Endodermal cell (in vitro differentiated cells): ENCODE measurements around the gene LRRC3. TPM values are rescaled to one million over a fixed set of nuclear protein-coding genes. Genes with fewer than 3 reads are reported as not detected.

Experiments
- DNase-seq: peaks from one replicate; pipeline ENCODE4 v3.0.0-alpha.2; 2017
- H3K27ac ChIP-seq: 2 replicates; pipeline ENCODE4 v1.5.1; 2013; ENCODE audit warnings: mild to moderate bottlenecking, low read depth, low read length, moderate library complexity
- H3K27me3 ChIP-seq: 2 replicates; pipeline ENCODE4 v1.6.1; 2013; ENCODE audit warnings: mild to moderate bottlenecking, low read length, moderate library complexity; ENCODE audit not compliant: insufficient read depth, control insufficient read depth, poor library complexity, severe bottlenecking
- H3K36me3 ChIP-seq: 2 replicates; pipeline ENCODE4 v1.7.0; 2013; ENCODE audit warnings: mild to moderate bottlenecking, low read length, moderate library complexity; ENCODE audit not compliant: control insufficient read depth, insufficient read depth
- H3K4me1 ChIP-seq: one replicate; pipeline ENCODE4 v1.7.0; 2013; ENCODE audit warnings: low read length; ENCODE audit not compliant: control insufficient read depth, insufficient read depth
- H3K4me3 ChIP-seq: 2 replicates; pipeline ENCODE4 v1.5.1; 2013; ENCODE audit warnings: mild to moderate bottlenecking, low read length, moderate library complexity
- H3K9ac ChIP-seq: 2 replicates; pipeline ENCODE4 v1.6.1; 2013; ENCODE audit warnings: mild to moderate bottlenecking, low read length, moderate library complexity; ENCODE audit not compliant: poor library complexity, severe bottlenecking; ENCODE audit errors: extremely low read depth
- H3K9me3 ChIP-seq: 2 replicates; pipeline ENCODE4 v1.6.1; 2013; ENCODE audit warnings: mild to moderate bottlenecking, low read length, moderate library complexity; ENCODE audit not compliant: control insufficient read depth
- H3K27ac Mint-ChIP-seq: 2 replicates; pipeline ENCODE4 v1.8.0; 2020; ENCODE audit warnings: mixed read lengths
- H3K27me3 Mint-ChIP-seq: 2 replicates; pipeline ENCODE4 v1.8.0; 2021; ENCODE audit warnings: mild to moderate bottlenecking, mixed read lengths; ENCODE audit not compliant: insufficient read depth
- H3K36me3 Mint-ChIP-seq: 2 replicates; pipeline ENCODE4 v1.8.0; 2020; ENCODE audit warnings: low read depth, mixed read lengths
- H3K4me1 Mint-ChIP-seq: 2 replicates; pipeline ENCODE4 v1.8.0; 2020; ENCODE audit warnings: mixed read lengths
- H3K4me3 Mint-ChIP-seq: 2 replicates; pipeline ENCODE4 v1.8.0; 2020; ENCODE audit warnings: mild to moderate bottlenecking, moderate library complexity, mixed read lengths
- H3K9me3 Mint-ChIP-seq: 2 replicates; pipeline ENCODE4 v1.8.0; 2020; ENCODE audit warnings: mild to moderate bottlenecking, mixed read lengths
- WGBS, 2 experiments: methylation state at CpG; one replicate each; pipeline versions ENCODE4 v1.1.5 to v1.1.7; 2013; ENCODE audit warnings: missing lambda C conversion rate in 2 of 2, mixed read lengths in 1 of 2; ENCODE audit not compliant: insufficient coverage in 1 of 2, insufficient read length in 1 of 2; 5-methylcytosine and 5-hydroxymethylcytosine counted together
- total RNA-seq, 2 donors: library from RNA; stranded (reverse); fragmentation: NEBNext Ultra II Directional in 1 of 2; extraction: Animal tissue kit (Norgen Biotek cat#: 25700) in 1 of 2; gene quantifications; 2 replicates in 1 of 2; 3 replicates in 1 of 2; pipeline ENCODE4 v1.2.1, GENCODE V29; 2021
- TF ChIP-seq, protein P1 (sequence below): fragments of 200-600 bp; sonication (generic); conservative IDR thresholded peaks from 2 replicates; pipeline ENCODE4 v1.5.0; 2021; ENCODE audit warnings: antibody characterized with exemption, mild to moderate bottlenecking

The LRRC3 gene
- total RNA-seq, 2 donors from 2014 or later = 14.1 to 16.5 TPM

DNA sequence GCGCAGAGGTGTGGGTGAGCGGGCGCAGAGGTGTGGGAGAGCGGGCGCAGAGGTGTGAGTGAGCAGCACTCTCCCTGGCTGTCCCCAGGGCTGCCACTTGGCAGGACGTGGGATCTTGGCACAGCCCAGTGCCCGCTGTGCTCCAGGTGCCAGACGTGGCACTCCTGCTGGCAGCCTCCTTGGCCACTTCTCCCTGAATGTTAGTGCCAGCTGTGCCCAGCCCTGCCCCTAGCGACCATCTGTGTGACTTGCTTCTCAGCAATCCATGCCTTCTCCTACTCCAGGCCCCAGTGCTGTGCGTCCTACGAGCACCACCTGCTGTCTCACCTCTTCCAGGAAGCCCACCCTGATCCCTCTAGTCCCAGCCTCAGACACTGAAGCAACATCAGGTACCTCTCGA lies 54.2 kb downstream of the LRRC3 start:
- no peak overlapping the region for H3K4me3 ChIP-seq
- Mint-ChIP-seq H3K4me3 (no peak overlapping the region), H3K36me3 (peaks cover 3% of the 10 kb centered on the region), H3K9me3 (no peaks in the 10 kb centered on the region), H3K4me1 (no peaks in the 10 kb centered on the region), H3K27ac (no peak overlapping the region), H3K27me3 (no peaks in the 10 kb centered on the region)
- H3K9me3 ChIP-seq = no peaks in the 10 kb centered on the region
- no peaks in the 10 kb centered on the region for H3K36me3 ChIP-seq
- no peak for DNase-seq
- 97% methylated on average over 9 to 12 of the region's 12 CpGs for WGBS, 2 experiments
- H3K4me1 ChIP-seq = no peaks in the 10 kb centered on the region
- no peaks in the 10 kb centered on the region for H3K27me3 ChIP-seq
- H3K27ac ChIP-seq = no peak overlapping the region
- no peak overlapping the region for H3K9ac ChIP-seq
- TF ChIP-seq, protein P1, sequence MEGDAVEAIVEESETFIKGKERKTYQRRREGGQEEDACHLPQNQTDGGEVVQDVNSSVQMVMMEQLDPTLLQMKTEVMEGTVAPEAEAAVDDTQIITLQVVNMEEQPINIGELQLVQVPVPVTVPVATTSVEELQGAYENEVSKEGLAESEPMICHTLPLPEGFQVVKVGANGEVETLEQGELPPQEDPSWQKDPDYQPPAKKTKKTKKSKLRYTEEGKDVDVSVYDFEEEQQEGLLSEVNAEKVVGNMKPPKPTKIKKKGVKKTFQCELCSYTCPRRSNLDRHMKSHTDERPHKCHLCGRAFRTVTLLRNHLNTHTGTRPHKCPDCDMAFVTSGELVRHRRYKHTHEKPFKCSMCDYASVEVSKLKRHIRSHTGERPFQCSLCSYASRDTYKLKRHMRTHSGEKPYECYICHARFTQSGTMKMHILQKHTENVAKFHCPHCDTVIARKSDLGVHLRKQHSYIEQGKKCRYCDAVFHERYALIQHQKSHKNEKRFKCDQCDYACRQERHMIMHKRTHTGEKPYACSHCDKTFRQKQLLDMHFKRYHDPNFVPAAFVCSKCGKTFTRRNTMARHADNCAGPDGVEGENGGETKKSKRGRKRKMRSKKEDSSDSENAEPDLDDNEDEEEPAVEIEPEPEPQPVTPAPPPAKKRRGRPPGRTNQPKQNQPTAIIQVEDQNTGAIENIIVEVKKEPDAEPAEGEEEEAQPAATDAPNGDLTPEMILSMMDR = no peak

DNA sequence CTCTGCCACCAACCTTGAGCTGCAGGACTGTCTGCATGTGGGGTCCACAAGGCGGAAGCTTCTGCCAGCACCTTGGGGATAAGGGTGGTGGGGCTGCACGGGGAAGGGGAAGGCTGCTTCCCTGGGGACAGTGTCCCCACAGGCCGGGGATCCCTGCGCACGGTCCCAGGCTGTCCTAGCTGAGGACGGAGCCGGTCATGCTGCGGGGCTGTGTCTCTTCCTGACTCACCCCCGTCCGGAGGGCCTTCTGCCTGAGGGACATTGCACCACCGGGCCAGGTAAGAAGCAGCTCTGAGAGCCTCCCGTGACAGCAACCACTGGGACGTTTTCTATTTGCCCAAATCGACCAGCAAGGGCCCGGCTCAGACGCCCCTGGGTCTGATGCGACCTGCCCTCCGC lies 54.8 kb downstream of the LRRC3 start:
- no peak overlapping the region for H3K4me3 ChIP-seq
- Mint-ChIP-seq H3K9me3 (no peaks in the 10 kb centered on the region), H3K4me3 (no peak overlapping the region), H3K4me1 (no peaks in the 10 kb centered on the region), H3K27ac (no peak overlapping the region), H3K36me3 (peaks cover 3% of the 10 kb centered on the region), H3K27me3 (no peaks in the 10 kb centered on the region)
- TF ChIP-seq, protein P1 = no peak
- no peaks in the 10 kb centered on the region for H3K9me3 ChIP-seq
- DNase-seq = peak; percentile 66
- 63 to 75% methylated on average over 16 to 18 of the region's 18 CpGs for WGBS, 2 experiments
- no peaks in the 10 kb centered on the region for H3K36me3 ChIP-seq
- H3K27ac ChIP-seq = no peak overlapping the region
- H3K9ac ChIP-seq = no peak overlapping the region
- no peaks in the 10 kb centered on the region for H3K27me3 ChIP-seq
- H3K4me1 ChIP-seq = no peaks in the 10 kb centered on the region

DNA sequence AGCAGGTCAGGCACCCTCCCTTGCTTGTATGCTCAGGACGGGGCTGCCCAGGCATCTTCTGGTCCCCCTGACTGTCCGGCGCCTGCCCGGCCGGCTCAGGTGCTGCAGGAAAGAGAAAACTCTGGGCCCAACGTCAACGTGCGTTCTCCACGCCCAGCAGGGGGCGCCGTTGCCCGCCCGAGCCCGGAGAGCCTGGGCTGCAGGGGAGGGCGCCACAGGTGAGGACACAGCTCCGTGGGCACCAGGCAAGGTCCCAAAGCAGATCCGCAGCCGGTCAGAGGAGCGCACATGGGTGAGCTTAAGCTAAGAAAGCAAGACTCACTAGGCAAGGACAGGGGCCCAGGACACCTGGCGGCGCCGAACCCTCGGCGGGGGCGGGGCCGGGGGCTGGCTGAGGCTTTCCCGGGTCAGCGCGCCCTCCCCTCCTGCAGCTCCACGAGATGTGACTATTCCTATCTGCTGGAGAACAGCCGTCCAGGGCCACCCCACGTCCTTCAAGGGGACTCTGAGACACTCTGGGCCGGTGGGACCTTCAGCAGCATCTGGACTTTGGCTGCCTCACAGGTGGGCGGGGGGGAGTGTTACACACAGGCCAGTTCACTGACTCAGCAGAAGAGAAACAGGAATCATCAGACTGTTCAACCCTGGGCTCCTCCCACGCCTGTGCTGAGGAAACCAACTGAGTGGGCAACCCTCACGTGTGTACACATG lies 55.4 kb downstream of the LRRC3 start:
- peak; percentile 92 for DNase-seq
- H3K27me3 ChIP-seq = no peaks in the 10 kb centered on the region
- no peaks in the 10 kb centered on the region for H3K36me3 ChIP-seq
- TF ChIP-seq, protein P1 = peak; percentile 97
- Mint-ChIP-seq H3K4me3 (no peak overlapping the region), H3K4me1 (no peaks in the 10 kb centered on the region), H3K27ac (no peak overlapping the region), H3K9me3 (no peaks in the 10 kb centered on the region), H3K27me3 (no peaks in the 10 kb centered on the region), H3K36me3 (peaks cover 3% of the 10 kb centered on the region)
- H3K9ac ChIP-seq = no peak overlapping the region
- WGBS, 2 experiments = 12 to 20% methylated on average over 27 to 36 of the region's 36 CpGs
- no peak overlapping the region for H3K27ac ChIP-seq
- H3K9me3 ChIP-seq = no peaks in the 10 kb centered on the region
- no peaks in the 10 kb centered on the region for H3K4me1 ChIP-seq
- H3K4me3 ChIP-seq = peak overlapping the region; percentile 60
